ENCODE measurements around the gene GLDC. TPM values are rescaled to one million over a fixed set of nuclear protein-coding genes. Genes with fewer than 3 reads are reported as not detected.

Gene GLDC
- 136 to 153 TPM (median 145 TPM) in 3 replicates for total RNA-seq (2021)
- percentile 86 among the genes with signal in this experiment for Bru-seq, nascent RNA
- long read RNA-seq, experiment 1, transcript GLDC-201 (25 exons, 3,900 nt): major isoform, 831 of 1,026 reads
- long read RNA-seq, experiment 1, partial matches to known transcripts: 76 of 1,026 reads
- long read RNA-seq, experiment 1, other reads (novel, unspliced or antisense): 113 of 1,026 reads
- long read RNA-seq, experiment 2, transcript GLDC-214 (4 exons, 2,674 nt): major isoform, 6 of 172 reads
- long read RNA-seq, experiment 2, partial matches to known transcripts: 87 of 172 reads
- long read RNA-seq, experiment 2, other reads (novel, unspliced or antisense): 79 of 172 reads
- long read RNA-seq, experiment 3, partial matches to known transcripts: 4 of 4 reads
- long read RNA-seq, experiment 3, other reads (novel, unspliced or antisense): 0 of 4 reads

- Mint-ChIP-seq H3K4me1 (peaks cover 57% of the 10 kb centered on the region), H3K36me3 (peaks cover 36% of the 10 kb centered on the region), H3K27me3 (ENCODE audit: low read depth) (peaks cover 3% of the 10 kb centered on the region; the same call in 1 of the 2 replicates), H3K27ac (peak within 1 kb of the TSS; percentile 94), H3K9me3 (no peaks in the 10 kb centered on the region), H3K4me3 (peak within 1 kb of the TSS; percentile 98)
- ATAC-seq: peak; percentile 90
- ChIA-PET POLR2A (interaction anchor here (0.6 to 1.1 kb wide), 6 partner anchors 20 to 1065 kb away, joined by 3 to 4 read pairs (median 3); no protein-coding TSS in a partner anchor), CTCF (interaction anchor here (0.9 to 1.0 kb wide), 2 partner anchors 22 kb away, joined by 3 to 5 read pairs; no protein-coding TSS in a partner anchor)
- DNase-seq (ENCODE audit: low spot score): peak; percentile 92
- TF ChIP-seq TEAD4 (CRISPR knock-in tag; IDR thresholded peaks at IDR 0.05) (no peak), RELA (CRISPR knock-in tag; IDR thresholded peaks at IDR 0.05; ENCODE audit: borderline replicate concordance) (0 out of 2 replicates have a peak, but pooled peaks have one; percentile 50), ZNF532 (CRISPR knock-in tag; IDR thresholded peaks at IDR 0.05; ENCODE audit: borderline replicate concordance) (no peak), ETV6 (CRISPR knock-in tag; IDR thresholded peaks at IDR 0.05) (no peak), HMGA2 (CRISPR knock-in tag; IDR thresholded peaks at IDR 0.05) (no peak), RORB (CRISPR knock-in tag; IDR thresholded peaks at IDR 0.05) (no peak), ZNF232 (CRISPR knock-in tag; IDR thresholded peaks at IDR 0.05) (no peak), USF2 (CRISPR knock-in tag; IDR thresholded peaks at IDR 0.05) (peak; percentile 47), MXD4 (CRISPR knock-in tag; IDR thresholded peaks at IDR 0.05; ENCODE audit: borderline replicate concordance) (no peak), ZNF138 (CRISPR knock-in tag; conservative IDR thresholded peaks at IDR 0.05) (no peak), NR2C2 (CRISPR knock-in tag; IDR thresholded peaks at IDR 0.05) (no peak), ZNF281 (CRISPR knock-in tag; IDR thresholded peaks at IDR 0.05) (no peak), SP1 (CRISPR knock-in tag; conservative IDR thresholded peaks at IDR 0.05) (peak; percentile 86), ZNF396 (CRISPR knock-in tag; IDR thresholded peaks at IDR 0.05; ENCODE audit: borderline replicate concordance) (no peak), JUN (CRISPR knock-in tag; IDR thresholded peaks at IDR 0.05) (peak; percentile 37; the same call in 1 of the 2 replicates)
- TF ChIP-seq, protein P1, sequence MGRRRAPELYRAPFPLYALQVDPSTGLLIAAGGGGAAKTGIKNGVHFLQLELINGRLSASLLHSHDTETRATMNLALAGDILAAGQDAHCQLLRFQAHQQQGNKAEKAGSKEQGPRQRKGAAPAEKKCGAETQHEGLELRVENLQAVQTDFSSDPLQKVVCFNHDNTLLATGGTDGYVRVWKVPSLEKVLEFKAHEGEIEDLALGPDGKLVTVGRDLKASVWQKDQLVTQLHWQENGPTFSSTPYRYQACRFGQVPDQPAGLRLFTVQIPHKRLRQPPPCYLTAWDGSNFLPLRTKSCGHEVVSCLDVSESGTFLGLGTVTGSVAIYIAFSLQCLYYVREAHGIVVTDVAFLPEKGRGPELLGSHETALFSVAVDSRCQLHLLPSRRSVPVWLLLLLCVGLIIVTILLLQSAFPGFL (CRISPR knock-in tag; IDR thresholded peaks at IDR 0.05; ENCODE audit: borderline replicate concordance): peak; percentile 52; the same call in 1 of the 2 replicates
- TF ChIP-seq, protein P2, sequence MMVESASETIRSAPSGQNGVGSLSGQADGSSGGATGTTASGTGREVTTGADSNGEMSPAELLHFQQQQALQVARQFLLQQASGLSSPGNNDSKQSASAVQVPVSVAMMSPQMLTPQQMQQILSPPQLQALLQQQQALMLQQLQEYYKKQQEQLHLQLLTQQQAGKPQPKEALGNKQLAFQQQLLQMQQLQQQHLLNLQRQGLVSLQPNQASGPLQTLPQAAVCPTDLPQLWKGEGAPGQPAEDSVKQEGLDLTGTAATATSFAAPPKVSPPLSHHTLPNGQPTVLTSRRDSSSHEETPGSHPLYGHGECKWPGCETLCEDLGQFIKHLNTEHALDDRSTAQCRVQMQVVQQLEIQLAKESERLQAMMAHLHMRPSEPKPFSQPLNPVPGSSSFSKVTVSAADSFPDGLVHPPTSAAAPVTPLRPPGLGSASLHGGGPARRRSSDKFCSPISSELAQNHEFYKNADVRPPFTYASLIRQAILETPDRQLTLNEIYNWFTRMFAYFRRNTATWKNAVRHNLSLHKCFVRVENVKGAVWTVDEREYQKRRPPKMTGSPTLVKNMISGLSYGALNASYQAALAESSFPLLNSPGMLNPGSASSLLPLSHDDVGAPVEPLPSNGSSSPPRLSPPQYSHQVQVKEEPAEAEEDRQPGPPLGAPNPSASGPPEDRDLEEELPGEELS (CRISPR knock-in tag; IDR thresholded peaks at IDR 0.05): no peak
- TF ChIP-seq, protein P3, sequence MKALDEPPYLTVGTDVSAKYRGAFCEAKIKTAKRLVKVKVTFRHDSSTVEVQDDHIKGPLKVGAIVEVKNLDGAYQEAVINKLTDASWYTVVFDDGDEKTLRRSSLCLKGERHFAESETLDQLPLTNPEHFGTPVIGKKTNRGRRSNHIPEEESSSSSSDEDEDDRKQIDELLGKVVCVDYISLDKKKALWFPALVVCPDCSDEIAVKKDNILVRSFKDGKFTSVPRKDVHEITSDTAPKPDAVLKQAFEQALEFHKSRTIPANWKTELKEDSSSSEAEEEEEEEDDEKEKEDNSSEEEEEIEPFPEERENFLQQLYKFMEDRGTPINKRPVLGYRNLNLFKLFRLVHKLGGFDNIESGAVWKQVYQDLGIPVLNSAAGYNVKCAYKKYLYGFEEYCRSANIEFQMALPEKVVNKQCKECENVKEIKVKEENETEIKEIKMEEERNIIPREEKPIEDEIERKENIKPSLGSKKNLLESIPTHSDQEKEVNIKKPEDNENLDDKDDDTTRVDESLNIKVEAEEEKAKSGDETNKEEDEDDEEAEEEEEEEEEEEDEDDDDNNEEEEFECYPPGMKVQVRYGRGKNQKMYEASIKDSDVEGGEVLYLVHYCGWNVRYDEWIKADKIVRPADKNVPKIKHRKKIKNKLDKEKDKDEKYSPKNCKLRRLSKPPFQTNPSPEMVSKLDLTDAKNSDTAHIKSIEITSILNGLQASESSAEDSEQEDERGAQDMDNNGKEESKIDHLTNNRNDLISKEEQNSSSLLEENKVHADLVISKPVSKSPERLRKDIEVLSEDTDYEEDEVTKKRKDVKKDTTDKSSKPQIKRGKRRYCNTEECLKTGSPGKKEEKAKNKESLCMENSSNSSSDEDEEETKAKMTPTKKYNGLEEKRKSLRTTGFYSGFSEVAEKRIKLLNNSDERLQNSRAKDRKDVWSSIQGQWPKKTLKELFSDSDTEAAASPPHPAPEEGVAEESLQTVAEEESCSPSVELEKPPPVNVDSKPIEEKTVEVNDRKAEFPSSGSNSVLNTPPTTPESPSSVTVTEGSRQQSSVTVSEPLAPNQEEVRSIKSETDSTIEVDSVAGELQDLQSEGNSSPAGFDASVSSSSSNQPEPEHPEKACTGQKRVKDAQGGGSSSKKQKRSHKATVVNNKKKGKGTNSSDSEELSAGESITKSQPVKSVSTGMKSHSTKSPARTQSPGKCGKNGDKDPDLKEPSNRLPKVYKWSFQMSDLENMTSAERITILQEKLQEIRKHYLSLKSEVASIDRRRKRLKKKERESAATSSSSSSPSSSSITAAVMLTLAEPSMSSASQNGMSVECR (CRISPR knock-in tag; IDR thresholded peaks at IDR 0.05; ENCODE audit: borderline replicate concordance): no peak; the same call in 1 of the 2 replicates
Observed at GRCh38 chr9:6645355-6646292, at the start of gene GLDC. GLDC (minus strand) TSS chr9:6645729; CDS start chr9:6645499, 230 bp downstream.

All from WTC11 (cell line).